ENCODE data around the gene AP1S2. TPM values are rescaled to one million over a fixed set of nuclear protein-coding genes. Genes with fewer than 3 reads are reported as not detected.

Gene AP1S2
- total RNA-seq, 1 experiment from 2014 or later = 28.2 TPM

- no peaks in the 10 kb centered on the region for H3K9me2 ChIP-seq (replicated peaks; ENCODE audit: low read length)
- ATAC-seq (no peak), DNase-seq (no peak)
- no peak overlapping the region for H3K4me2 ChIP-seq (ENCODE audit: low read length)
- no peak overlapping the region for H3K9ac ChIP-seq (ENCODE audit: low read length)
- no peaks in the 10 kb centered on the region for H3K79me2 ChIP-seq (ENCODE audit: low read length)
- TF ChIP-seq EZH2 (IDR thresholded peaks at IDR 0.05; ENCODE audit: low read length, unreplicated experiment) = no peak
- no peak for TF ChIP-seq CTCF (conservative IDR thresholded peaks at IDR 0.05; ENCODE audit: low read depth, low read length)
- no peak for TF ChIP-seq EZH2phosphoT487 (IDR thresholded peaks at IDR 0.05; ENCODE audit: borderline replicate concordance, low read length)
- no peak overlapping the region for H3K4me3 ChIP-seq (ENCODE audit: low read length)
- POLR2A ChIA-PET (ENCODE audit: unreplicated experiment) = no interaction called here
- H4K20me1 ChIP-seq (ENCODE audit: low read length) = no peaks in the 10 kb centered on the region
- no peaks in the 10 kb centered on the region for H3K9me3 ChIP-seq (ENCODE audit: low read length)
- H3K36me3 ChIP-seq (ENCODE audit: low read depth, low read length) = no peaks in the 10 kb centered on the region
- intact Hi-C loops (cut with micrococcal nuclease) = no loop called here
- no TSS peak for BruUV-seq (replicated peaks)
- CTCF ChIA-PET = no interaction called here
- no peaks in the 10 kb centered on the region for H3F3A ChIP-seq (ENCODE audit: low read length, unreplicated experiment)
- no peak overlapping the region for H3K27ac ChIP-seq (ENCODE audit: low read length)
- no peaks in the 10 kb centered on the region for H3K27me3 ChIP-seq (ENCODE audit: low read length)
- no peak overlapping the region for H2AFZ ChIP-seq (ENCODE audit: low read length)
- H3K4me1 ChIP-seq (ENCODE audit: insufficient read depth, low read length) = peaks cover 11% of the 10 kb centered on the region
Observed at GRCh38 chrX:15864023-15864422, 9.4 kb upstream of the AP1S2 start.

GRCh38 chrX:15860921-15861320 lies 6.3 kb upstream of the AP1S2 start:
- ChIA-PET POLR2A (ENCODE audit: unreplicated experiment) (no interaction called here), CTCF (no interaction called here)
- Histone ChIP-seq H3K27me3 (ENCODE audit: low read length) (no peaks in the 10 kb centered on the region), H3K4me2 (ENCODE audit: low read length) (no peak overlapping the region), H3K36me3 (ENCODE audit: low read depth, low read length) (no peaks in the 10 kb centered on the region), H3K4me3 (ENCODE audit: low read length) (no peak overlapping the region), H3F3A (ENCODE audit: low read length, unreplicated experiment) (no peaks in the 10 kb centered on the region), H3K4me1 (ENCODE audit: insufficient read depth, low read length) (peaks cover 15% of the 10 kb centered on the region), H3K9me3 (ENCODE audit: low read length) (no peaks in the 10 kb centered on the region), H3K27ac (ENCODE audit: low read length) (no peak overlapping the region), H3K9ac (ENCODE audit: low read length) (no peak overlapping the region), H3K79me2 (ENCODE audit: low read length) (no peaks in the 10 kb centered on the region), H3K9me2 (replicated peaks; ENCODE audit: low read length) (no peaks in the 10 kb centered on the region), H2AFZ (ENCODE audit: low read length) (no peak overlapping the region), H4K20me1 (ENCODE audit: low read length) (no peaks in the 10 kb centered on the region)
- no peak for ATAC-seq
- no peak for TF ChIP-seq EZH2 (IDR thresholded peaks at IDR 0.05; ENCODE audit: low read length, unreplicated experiment)
- TF ChIP-seq CTCF (conservative IDR thresholded peaks at IDR 0.05; ENCODE audit: low read depth, low read length) = no peak
- TF ChIP-seq EZH2phosphoT487 (IDR thresholded peaks at IDR 0.05; ENCODE audit: borderline replicate concordance, low read length) = no peak
- DNase-seq = no peak
- intact Hi-C loops (cut with micrococcal nuclease) = no loop called here
- no TSS peak for BruUV-seq (replicated peaks)

- no peak for DNase-seq
- TF ChIP-seq EZH2 (IDR thresholded peaks at IDR 0.05; ENCODE audit: low read length, unreplicated experiment) = no peak
- no peak for TF ChIP-seq CTCF (conservative IDR thresholded peaks at IDR 0.05; ENCODE audit: low read depth, low read length)
- TF ChIP-seq EZH2phosphoT487 (IDR thresholded peaks at IDR 0.05; ENCODE audit: borderline replicate concordance, low read length) = no peak
- Histone ChIP-seq H3K9ac (ENCODE audit: low read length) (no peak overlapping the region), H3K79me2 (ENCODE audit: low read length) (peaks cover 11% of the 10 kb centered on the region; the same call in 1 of the 2 replicates), H3K27ac (ENCODE audit: low read length) (no peak overlapping the region), H2AFZ (ENCODE audit: low read length) (no peak overlapping the region), H3K4me1 (ENCODE audit: insufficient read depth, low read length) (peaks cover 17% of the 10 kb centered on the region), H3K27me3 (ENCODE audit: low read length) (no peaks in the 10 kb centered on the region), H3K9me2 (replicated peaks; ENCODE audit: low read length) (no peaks in the 10 kb centered on the region), H3F3A (ENCODE audit: low read length, unreplicated experiment) (no peaks in the 10 kb centered on the region), H3K4me3 (ENCODE audit: low read length) (no peak overlapping the region), H3K4me2 (ENCODE audit: low read length) (no peak overlapping the region), H3K9me3 (ENCODE audit: low read length) (no peaks in the 10 kb centered on the region), H3K36me3 (ENCODE audit: low read depth, low read length) (no peaks in the 10 kb centered on the region), H4K20me1 (ENCODE audit: low read length) (no peaks in the 10 kb centered on the region)
- ChIA-PET CTCF (no interaction called here), POLR2A (ENCODE audit: unreplicated experiment) (no interaction called here)
- BruUV-seq (replicated peaks) = no TSS peak
- intact Hi-C loops (cut with micrococcal nuclease) = loop anchor here (10.0 kb wide), 2 partner anchors 267 to 807 kb away; partner anchors contain the start of gene GRPR
- no peak for ATAC-seq
Observed at GRCh38 chrX:15858051-15858450, 3.4 kb upstream of the AP1S2 start.

All from PC-3 (cell line).